IMR-90 (cell line): ENCODE data around the gene TBCD. TPM values are rescaled to one million over a fixed set of nuclear protein-coding genes. Genes with fewer than 3 reads are reported as not detected.

Source experiments
- ATAC-seq: fragments of 200-7000 bp; cut with Tn5 transposase; 2 replicates; pipeline ENCODE4 v1.9.1; 2020; ENCODE audit warnings: low read depth, mild to moderate bottlenecking, moderate library complexity
- BruUV-seq: library from RNA; stranded (reverse); fragments of 400-500 nt; replicated peaks from 2 replicates; lab custom pipeline; 2021; lab: Mats Ljungman, UMichigan
- CTCF ChIA-PET: fragments of 300-600 bp; formaldehyde crosslinking; extraction: SDS; loops from one replicate; lab custom pipeline; 2021; ENCODE audit warnings: antibody characterized with exemption; lab: Yijun Ruan, JAX
- POLR2A ChIA-PET: fragments of 300-600 bp; sonication (Branson Sonifier 250); formaldehyde crosslinking; loops from one replicate; lab custom pipeline; 2022; ENCODE audit warnings: antibody characterized with exemption; ENCODE audit not compliant: unreplicated experiment; lab: Charles Lee
- DNase-seq: peaks from one replicate; pipeline ENCODE4 v3.0.0; 2013
- H2AFZ ChIP-seq: replicated peaks from 2 replicates; pipeline ENCODE3; 2013; ENCODE audit warnings: low read length, mild to moderate bottlenecking; ENCODE audit not compliant: poor library complexity
- H2AK5ac ChIP-seq: 2 replicates; pipeline ENCODE4 v1.6.1; 2013; ENCODE audit warnings: low read depth, low read length, inconsistent platforms
- H2AK9ac ChIP-seq: replicated peaks from 2 replicates; pipeline ENCODE3; 2013; ENCODE audit warnings: mild to moderate bottlenecking, low read depth, low read length, moderate library complexity; ENCODE audit not compliant: poor library complexity
- H2BK120ac ChIP-seq: 2 replicates; pipeline ENCODE4 v1.6.1; 2013; ENCODE audit warnings: low read depth, low read length, inconsistent platforms
- H2BK15ac ChIP-seq: 3 replicates; pipeline ENCODE4 v1.6.1; 2013; ENCODE audit warnings: low read depth, low read length, inconsistent platforms
- H2BK20ac ChIP-seq: 2 replicates; pipeline ENCODE4 v1.6.1; 2013; ENCODE audit warnings: low read depth, mild to moderate bottlenecking, inconsistent platforms, low read length, moderate library complexity
- H2BK5ac ChIP-seq: 2 replicates; pipeline ENCODE4 v1.6.1; 2013; ENCODE audit warnings: mild to moderate bottlenecking, low read depth, low read length, inconsistent platforms; ENCODE audit not compliant: poor library complexity, severe bottlenecking
- H3K14ac ChIP-seq: replicated peaks from 2 replicates; pipeline ENCODE4 v1.6.1; 2013; ENCODE audit warnings: low read depth, low read length, inconsistent platforms
- H3K18ac ChIP-seq: 2 replicates; pipeline ENCODE4 v1.6.1; 2013; ENCODE audit warnings: low read depth, low read length, control low read depth
- H3K23ac ChIP-seq: 2 replicates; pipeline ENCODE4 v1.6.1; 2013; ENCODE audit warnings: low read depth, low read length, inconsistent platforms
- H3K27ac ChIP-seq: 2 replicates; pipeline ENCODE4 v1.5.1; 2013; ENCODE audit warnings: mild to moderate bottlenecking, control low read depth, low read length; ENCODE audit not compliant: insufficient read depth
- H3K27me3 ChIP-seq: 2 replicates; pipeline ENCODE4 v1.6.1; 2013; ENCODE audit warnings: low read length; ENCODE audit not compliant: control insufficient read depth, insufficient read depth
- H3K36me3 ChIP-seq: 2 replicates; pipeline ENCODE4 v1.6.1; 2013; ENCODE audit warnings: low read length, mixed read lengths; ENCODE audit not compliant: control insufficient read depth, insufficient read depth
- H3K4ac ChIP-seq: 2 replicates; pipeline ENCODE4 v1.6.1; 2013; ENCODE audit warnings: low read depth, low read length, inconsistent platforms
- H3K4me1 ChIP-seq: 2 replicates; pipeline ENCODE4 v1.6.1; 2013; ENCODE audit warnings: low read length, mixed read lengths; ENCODE audit not compliant: control insufficient read depth, insufficient read depth
- H3K4me2 ChIP-seq: 2 replicates; pipeline ENCODE4 v1.6.1; 2013; ENCODE audit warnings: low read depth, mild to moderate bottlenecking, control low read depth, low read length, moderate library complexity
- H3K4me3 ChIP-seq: 2 replicates; pipeline ENCODE4 v1.5.1; 2013; ENCODE audit warnings: low read depth, mild to moderate bottlenecking, control low read depth, low read length, moderate library complexity; ENCODE audit not compliant: insufficient read depth
- H3K56ac ChIP-seq: 2 replicates; pipeline ENCODE4 v1.6.1; 2013; ENCODE audit warnings: low read length, inconsistent platforms; ENCODE audit not compliant: insufficient read depth; ENCODE audit errors: extremely low read depth
- H3K79me1 ChIP-seq, 2 experiments: 2 replicates each; pipeline ENCODE4 v1.6.1; 2013; ENCODE audit warnings: low read length in 2 of 2, inconsistent platforms in 1 of 2, low read depth in 1 of 2
- H3K9ac ChIP-seq: 2 replicates; pipeline ENCODE4 v1.6.1; 2013; ENCODE audit warnings: low read depth, low read length, control low read depth
- H3K9me1 ChIP-seq: 2 replicates; pipeline ENCODE4 v1.6.1; 2013; ENCODE audit warnings: low read length, inconsistent platforms; ENCODE audit not compliant: insufficient read depth
- H3K9me3 ChIP-seq: 2 replicates; pipeline ENCODE4 v1.6.1; 2013; ENCODE audit warnings: low read length; ENCODE audit not compliant: control insufficient read depth, insufficient read depth
- H4K20me1 ChIP-seq: 2 replicates; pipeline ENCODE4 v1.6.1; 2013; ENCODE audit warnings: low read length, inconsistent platforms; ENCODE audit not compliant: insufficient read depth
- H4K5ac ChIP-seq: 2 replicates; pipeline ENCODE4 v1.6.1; 2013; ENCODE audit warnings: mild to moderate bottlenecking, low read depth, low read length, control low read depth
- H4K8ac ChIP-seq, 2 experiments: 2 replicates each; pipeline ENCODE4 v1.6.1; 2013; ENCODE audit warnings: low read depth in 2 of 2, low read length in 2 of 2, control low read depth in 1 of 2, inconsistent platforms in 1 of 2
- H4K91ac ChIP-seq: 2 replicates; pipeline ENCODE4 v1.6.1; 2013; ENCODE audit warnings: low read depth, low read length, inconsistent platforms; ENCODE audit not compliant: insufficient read depth
- BHLHE40 ChIP-seq: fragments of 150-350 bp; IDR thresholded peaks from 2 replicates; pipeline ENCODE4 v1.6.1; 2016; ENCODE audit warnings: mild to moderate bottlenecking, low read depth, low read length
- CEBPB ChIP-seq: IDR thresholded peaks from 2 replicates; pipeline ENCODE4 v1.6.1; 2012; ENCODE audit warnings: low read depth, low read length, improper control_type of control experiment
- CHD1 ChIP-seq: IDR thresholded peaks from 2 replicates; pipeline ENCODE4 v1.6.1; 2012; ENCODE audit warnings: low read depth, low read length, improper control_type of control experiment
- ELK1 ChIP-seq: fragments of 150-350 bp; IDR thresholded peaks from 2 replicates; pipeline ENCODE4 v1.6.1; 2016; ENCODE audit warnings: low read depth, mild to moderate bottlenecking, low read length, moderate library complexity, borderline replicate concordance
- FOS ChIP-seq: fragments of 150-350 bp; IDR thresholded peaks from 2 replicates; pipeline ENCODE4 v1.6.1; 2016; ENCODE audit warnings: low read depth, low read length
- MAFK ChIP-seq: IDR thresholded peaks from 2 replicates; pipeline ENCODE4 v1.6.1; 2012; ENCODE audit warnings: low read depth, low read length, improper control_type of control experiment
- MAZ ChIP-seq: IDR thresholded peaks from 2 replicates; pipeline ENCODE4 v1.6.1; 2012; ENCODE audit warnings: low read depth, mild to moderate bottlenecking, low read length, improper control_type of control experiment, moderate library complexity, borderline replicate concordance
- MXI1 ChIP-seq: IDR thresholded peaks from 2 replicates; pipeline ENCODE4 v1.6.1; 2012; ENCODE audit warnings: low read depth, mild to moderate bottlenecking, low read length, moderate library complexity, borderline replicate concordance
- NFE2L2 ChIP-seq: fragments of 150-350 bp; IDR thresholded peaks from 2 replicates; pipeline ENCODE4 v1.6.1; 2016; ENCODE audit warnings: low read depth, mild to moderate bottlenecking, low read length
- POLR2A ChIP-seq: IDR thresholded peaks from 2 replicates; pipeline ENCODE4 v1.6.1; 2012; ENCODE audit warnings: mild to moderate bottlenecking, low read depth, low read length
- RAD21 ChIP-seq: IDR thresholded peaks from 2 replicates; pipeline ENCODE4 v1.6.1; 2012; ENCODE audit warnings: low read length, improper control_type of control experiment
- RCOR1 ChIP-seq: IDR thresholded peaks from 2 replicates; pipeline ENCODE4 v1.6.1; 2012; ENCODE audit warnings: mild to moderate bottlenecking, low read length, improper control_type of control experiment; ENCODE audit not compliant: insufficient replicate concordance
- RFX5 ChIP-seq: IDR thresholded peaks from 2 replicates; pipeline ENCODE4 v1.8.0; 2012; ENCODE audit warnings: low read depth, mild to moderate bottlenecking, low read length, moderate library complexity
- SMC3 ChIP-seq: fragments of 150-350 bp; IDR thresholded peaks from 2 replicates; pipeline ENCODE4 v1.6.1; 2016; ENCODE audit warnings: low read depth, mild to moderate bottlenecking, antibody characterized with exemption, low read length, moderate library complexity
- WGBS, 2 experiments: methylation state at CpG; one replicate each; pipeline versions ENCODE4 v1.1.5 to v1.1.7; 2013; ENCODE audit warnings: missing lambda C conversion rate in 2 of 2; ENCODE audit not compliant: insufficient read length in 1 of 2; ENCODE audit errors: extremely low coverage in 2 of 2; 5-methylcytosine and 5-hydroxymethylcytosine counted together
- dilution Hi-C: fragments of 300-500 bp; cut with HindIII; formaldehyde crosslinking; loops from one replicate; pipeline ENCODE4 v1.14.3; 2018; ENCODE audit warnings: low sequenced_read_pairs; ENCODE audit not compliant: unreplicated experiment
- in situ Hi-C: fragments of 300-500 bp; cut with MboI; formaldehyde crosslinking; loops from 3 replicates; pipeline ENCODE4 v1.14.3; 2019; ENCODE audit warnings: low sequenced_read_pairs, inconsistent platforms, mixed read lengths
- intact Hi-C: fragments of 100-400 bp; cut with micrococcal nuclease; formaldehyde crosslinking; loops from 2 replicates; pipeline ENCODE4 v1.10.0; 2022
- polyA plus RNA-seq, 3 experiments: library from polyadenylated mRNA; depleted of rRNA; stranded (reverse); fragments of >200 nt; gene quantifications; 2 replicates each; pipeline ENCODE4 v1.2.3, GENCODE V29; 2012; ENCODE audit warnings: low replicate concordance in 1 of 3
- total RNA-seq: library from RNA; depleted of rRNA; stranded (reverse); fragments of >200 nt; gene quantifications from 2 replicates; pipeline ENCODE4 v1.2.3, GENCODE V29; 2012
- TF ChIP-seq, protein P1 (sequence below): conservative IDR thresholded peaks from 2 replicates; pipeline ENCODE4 v1.5.1; 2012; ENCODE audit warnings: mild to moderate bottlenecking, low read depth, low read length, improper control_type of control experiment
- TF ChIP-seq, protein P2 (sequence below): fragments of 150-350 bp; IDR thresholded peaks from 2 replicates; pipeline ENCODE4 v1.6.1; 2017; ENCODE audit warnings: mild to moderate bottlenecking, antibody characterized with exemption, low read length, low read depth

Gene TBCD
- total and polyA plus RNA-seq, 2 of the 4 experiments (the other 2 are of a cell fraction): 21.9 to 54.5 TPM

DNA sequence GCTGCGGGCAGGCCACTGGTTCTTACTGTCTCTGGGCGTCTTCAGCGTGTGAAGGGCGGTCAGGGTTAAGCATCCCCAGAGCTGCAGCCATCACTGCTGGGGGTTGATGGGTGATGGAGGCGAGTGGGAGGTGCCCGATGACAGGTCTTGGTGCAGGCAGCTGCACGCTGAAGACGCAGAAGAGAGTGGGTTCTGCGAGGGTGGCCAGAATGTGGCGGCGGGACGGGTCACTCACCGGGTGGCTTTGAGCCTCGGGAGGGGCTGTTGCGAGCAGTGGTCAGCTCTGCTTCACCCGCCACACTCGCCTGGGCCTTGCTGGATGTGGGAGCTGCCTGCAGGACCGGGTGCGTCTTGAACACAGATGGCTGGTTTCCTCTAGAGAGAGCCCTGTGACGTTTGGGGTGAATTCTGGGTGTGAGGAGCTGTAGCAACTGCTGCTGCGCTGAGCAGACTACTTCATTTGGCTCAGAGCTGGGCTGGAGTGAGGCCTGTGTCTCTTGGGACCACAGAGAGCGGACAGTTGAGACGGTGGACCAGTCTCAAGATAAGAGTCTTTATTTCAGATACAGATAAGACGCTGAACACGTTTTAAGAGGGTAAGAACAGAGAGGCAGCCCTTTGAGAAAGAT lies 132.6 kb downstream of the TBCD start:
- ChIA-PET POLR2A (no interaction called here), CTCF (no interaction called here)
- no peak overlapping the region for H3K4me2 ChIP-seq
- H2AK5ac ChIP-seq: no peak overlapping the region
- dilution Hi-C loops (no loop called here), in situ Hi-C loops (no loop called here), intact Hi-C loops (no loop called here)
- no peak overlapping the region for H4K5ac ChIP-seq
- no peak overlapping the region for H3K9ac ChIP-seq
- no peak overlapping the region for H3K4ac ChIP-seq
- H4K91ac ChIP-seq: no peak overlapping the region
- TF ChIP-seq, protein P1, sequence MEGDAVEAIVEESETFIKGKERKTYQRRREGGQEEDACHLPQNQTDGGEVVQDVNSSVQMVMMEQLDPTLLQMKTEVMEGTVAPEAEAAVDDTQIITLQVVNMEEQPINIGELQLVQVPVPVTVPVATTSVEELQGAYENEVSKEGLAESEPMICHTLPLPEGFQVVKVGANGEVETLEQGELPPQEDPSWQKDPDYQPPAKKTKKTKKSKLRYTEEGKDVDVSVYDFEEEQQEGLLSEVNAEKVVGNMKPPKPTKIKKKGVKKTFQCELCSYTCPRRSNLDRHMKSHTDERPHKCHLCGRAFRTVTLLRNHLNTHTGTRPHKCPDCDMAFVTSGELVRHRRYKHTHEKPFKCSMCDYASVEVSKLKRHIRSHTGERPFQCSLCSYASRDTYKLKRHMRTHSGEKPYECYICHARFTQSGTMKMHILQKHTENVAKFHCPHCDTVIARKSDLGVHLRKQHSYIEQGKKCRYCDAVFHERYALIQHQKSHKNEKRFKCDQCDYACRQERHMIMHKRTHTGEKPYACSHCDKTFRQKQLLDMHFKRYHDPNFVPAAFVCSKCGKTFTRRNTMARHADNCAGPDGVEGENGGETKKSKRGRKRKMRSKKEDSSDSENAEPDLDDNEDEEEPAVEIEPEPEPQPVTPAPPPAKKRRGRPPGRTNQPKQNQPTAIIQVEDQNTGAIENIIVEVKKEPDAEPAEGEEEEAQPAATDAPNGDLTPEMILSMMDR: no peak
- TF ChIP-seq BHLHE40 (no peak), CHD1 (no peak), ELK1 (no peak), FOS (no peak), RCOR1 (no peak), MAFK (no peak), CEBPB (no peak), RAD21 (no peak), RFX5 (no peak), SMC3 (no peak), POLR2A (no peak), NFE2L2 (no peak), MXI1 (no peak), MAZ (no peak)
- TF ChIP-seq, protein P2, sequence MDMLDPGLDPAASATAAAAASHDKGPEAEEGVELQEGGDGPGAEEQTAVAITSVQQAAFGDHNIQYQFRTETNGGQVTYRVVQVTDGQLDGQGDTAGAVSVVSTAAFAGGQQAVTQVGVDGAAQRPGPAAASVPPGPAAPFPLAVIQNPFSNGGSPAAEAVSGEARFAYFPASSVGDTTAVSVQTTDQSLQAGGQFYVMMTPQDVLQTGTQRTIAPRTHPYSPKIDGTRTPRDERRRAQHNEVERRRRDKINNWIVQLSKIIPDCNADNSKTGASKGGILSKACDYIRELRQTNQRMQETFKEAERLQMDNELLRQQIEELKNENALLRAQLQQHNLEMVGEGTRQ: no peak
- no peak for ATAC-seq
- H3K4me3 ChIP-seq: no peak overlapping the region
- H2BK120ac ChIP-seq: no peak overlapping the region
- H3K23ac ChIP-seq: no peak overlapping the region
- H3K14ac ChIP-seq: no peak overlapping the region
- H3K36me3 ChIP-seq: no peaks in the 10 kb centered on the region; the same call in 1 of the 2 replicates
- no peak overlapping the region for H2BK20ac ChIP-seq
- H3K9me1 ChIP-seq: peaks cover 10% of the 10 kb centered on the region
- no peak overlapping the region for H4K8ac ChIP-seq
- no peaks in the 10 kb centered on the region for H3K27me3 ChIP-seq
- H3K18ac ChIP-seq: no peak overlapping the region
- no peak for DNase-seq
- WGBS, 2 experiments: 86% methylated on average over 21 of the region's 25 CpGs; no CpG with 5 or more reads in 1 of the 2 experiments
- H3K27ac ChIP-seq: no peak overlapping the region
- H2BK15ac ChIP-seq: no peak overlapping the region
- H3K9me3 ChIP-seq: no peaks in the 10 kb centered on the region
- no peaks in the 10 kb centered on the region; the same call in 1 of the 2 replicates for H4K20me1 ChIP-seq
- H3K4me1 ChIP-seq: peaks cover 13% of the 10 kb centered on the region
- BruUV-seq: no TSS peak
- H3K56ac ChIP-seq: no peak overlapping the region
- no peak overlapping the region for H2BK5ac ChIP-seq
- no peak overlapping the region for H2AK9ac ChIP-seq
- H2AFZ ChIP-seq: no peak overlapping the region
- H3K79me1 ChIP-seq: peaks cover 8 to 56% of the 10 kb centered on the region in 2 experiments; a peak in 2 of 4 replicates
